K562 (cell line): ENCODE data around the gene PHF21A. TPM values are rescaled to one million over a fixed set of nuclear protein-coding genes. Genes with fewer than 3 reads are reported as not detected.
A peak's percentile ranks its signal among the peaks of the same experiment; 100 is the strongest.

Experiments
- CHD1 ChIP-seq: fragments of 200-600 bp; sonication (generic); IDR thresholded peaks from one replicate; pipeline ENCODE4 v1.6.1; 2012; ENCODE audit warnings: mild to moderate bottlenecking, moderate library complexity, low read length, inconsistent platforms
- E2F5 ChIP-seq: sonication (generic); formaldehyde crosslinking; IDR thresholded peaks from 2 replicates; pipeline ENCODE4 v1.8.0; 2022; ENCODE audit warnings: mild to moderate bottlenecking, missing genetic modification reagents
- E2F8 ChIP-seq: fragments of 450-650 bp; IDR thresholded peaks from 2 replicates; pipeline ENCODE4 v1.7.1; 2018; ENCODE audit warnings: mild to moderate bottlenecking, low read depth; ENCODE audit not compliant: partially characterized antibody
- NFIC ChIP-seq: fragments of 450-650 bp; IDR thresholded peaks from 2 replicates; pipeline ENCODE4 v1.6.1; 2017; ENCODE audit warnings: mild to moderate bottlenecking, inconsistent platforms
- RBFOX2 ChIP-seq: fragments of 200-400 bp; formaldehyde crosslinking; IDR thresholded peaks from 2 replicates; pipeline ENCODE4 v1.6.1; 2017; ENCODE audit warnings: low read depth, mild to moderate bottlenecking, low read length, moderate library complexity
- RCOR1 ChIP-seq, 2 experiments: IDR thresholded peaks; 2 replicates each; pipeline ENCODE4 v1.6.1; 2012; ENCODE audit warnings: low read depth in 2 of 2, low read length in 2 of 2, borderline replicate concordance in 1 of 2, improper control_type of control experiment in 1 of 2
- TBL1XR1 ChIP-seq, 2 experiments: IDR thresholded peaks; 2 replicates each; pipeline ENCODE4 v1.6.1; 2012; ENCODE audit warnings: improper control_type of control experiment in 2 of 2, low read length in 2 of 2, mild to moderate bottlenecking in 1 of 2
- TEAD4 ChIP-seq, 2 experiments: sonication (generic) in 1 of 2; formaldehyde crosslinking in 1 of 2; IDR thresholded peaks; 2 replicates each; pipeline versions ENCODE4 v1.6.1 to v1.8.0; 2012 to 2022; ENCODE audit warnings: borderline replicate concordance in 1 of 2, inconsistent platforms in 1 of 2, low read length in 1 of 2, mild to moderate bottlenecking in 1 of 2, missing genetic modification reagents in 1 of 2
- ZNF232 ChIP-seq: sonication (generic); formaldehyde crosslinking; IDR thresholded peaks from 2 replicates; pipeline ENCODE4 v1.8.0; 2022; ENCODE audit warnings: mild to moderate bottlenecking, missing genetic modification reagents
- ZNF609 ChIP-seq: sonication (generic); formaldehyde crosslinking; IDR thresholded peaks from 2 replicates; pipeline ENCODE4 v1.8.1; 2023; ENCODE audit warnings: missing genetic modification reagents, mild to moderate bottlenecking, borderline replicate concordance
- ZNF639 ChIP-seq, 2 experiments: fragments of 200-800 bp in 1 of 2; sonication (Bioruptor generic) in 1 of 2; sonication (generic) in 1 of 2; formaldehyde crosslinking in 1 of 2; IDR thresholded peaks in 1 of 2; conservative IDR thresholded peaks in 1 of 2; 2 replicates each; pipeline versions ENCODE4 v1.5.0 to v1.6.1; 2016 to 2020; ENCODE audit warnings: missing compliant biosample characterization in 1 of 2, missing genetic modification characterization in 1 of 2, missing genetic modification reagents in 1 of 2
- polyA plus RNA-seq, 8 experiments: library from polyadenylated mRNA; depleted of rRNA in 4 of 8; stranded (reverse) in 5 of 8; unstranded in 3 of 8; fragments of >200 nt; fragmentation: Nextera tagmentation in 2 of 8; fragmentation: Illumina TruSeq in 1 of 8; extraction: Ambion mirVana in 2 of 8; extraction: Trizol in 1 of 8; gene quantifications; 2 replicates each; pipeline versions ENCODE4 v1.2.1 to v1.2.3, GENCODE V29; 2011 to 2014; ENCODE audit warnings: inconsistent platforms in 1 of 8, missing spikeins in 1 of 8
- total RNA-seq, 7 experiments: library from RNA; depleted of rRNA in 6 of 7; stranded (reverse); fragments of >200 nt in 6 of 7; fragmentation: Illumina TruSeq in 2 of 7; extraction: Trizol in 2 of 7; gene quantifications; 2 replicates each; pipeline versions ENCODE4 v1.2.1 to v1.2.3, GENCODE V29; 2011 to 2021; ENCODE audit warnings: low replicate concordance in 1 of 7

The PHF21A gene
- total and polyA plus RNA-seq, 9 of the 15 experiments (the other 6 are each of a cell fraction or from before 2014, with no cell fraction given), result 1.5 to 32.4 (median 10.7) TPM

- TF ChIP-seq ZNF609 (CRISPR knock-in tag) (0 out of 2 replicates have a peak, but pooled peaks have one; percentile 70), RBFOX2 (peak; percentile 64), ZNF639 (CRISPR knock-in tag; conservative IDR thresholded peaks at IDR 0.05 in 1 of 2, IDR thresholded peaks at IDR 0.05 in 1 of 2) (peak in 1 of 2 experiments; percentile 67; a peak in 1 of 4 replicates), ZNF232 (CRISPR knock-in tag) (0 out of 2 replicates have a peak, but pooled peaks have one; percentile 60), TBL1XR1 (IDR thresholded peaks at IDR 0.05; ENCODE audit: low read length in 2 of 2) (peak; percentile 56 to 89), TEAD4 (IDR thresholded peaks at IDR 0.05; ENCODE audit: low read length) (peak; percentile 94), TEAD4 (CRISPR knock-in tag; IDR thresholded peaks at IDR 0.05; ENCODE audit: borderline replicate concordance) (no peak), E2F8 (peak; percentile 31), E2F5 (CRISPR knock-in tag) (no peak), CHD1 (no peak), NFIC (peak; percentile 84), RCOR1 (IDR thresholded peaks at IDR 0.05; ENCODE audit: borderline replicate concordance in 1 of 2, low read depth in 2 of 2, low read length in 2 of 2) (peak; percentile 66 to 95; a peak in 3 of 4 replicates)
These were observed 126.6 kb downstream of the PHF21A start (continued) for GRCh38 chr11:45994371-45995341.
